Astrocyte of the spinal cord (primary cell): ENCODE measurements around the gene MARCOL.

Source experiments
- DNase-seq: peaks from one replicate; pipeline ENCODE4 v3.0.0; 2011; ENCODE audit warnings: low read depth, low spot score
- H3K4me3 ChIP-seq: 2 replicates; pipeline ENCODE4 v1.5.1; 2011; ENCODE audit warnings: low read depth, mild to moderate bottlenecking, low read length, moderate library complexity
- in situ Hi-C: cut with HindIII; loops from 2 replicates; pipeline ENCODE4 v1.10.0; 2017; ENCODE audit warnings: low sequenced_read_pairs
- TF ChIP-seq, protein P1 (sequence below): IDR thresholded peaks from 2 replicates; pipeline ENCODE4 v1.5.1; 2012; ENCODE audit warnings: low read depth, mild to moderate bottlenecking, low read length, inconsistent platforms

MARCOL gene

GRCh38 chr5:148205865-148206264, 32.5 kb upstream of the MARCOL start:
- TF ChIP-seq, protein P1, sequence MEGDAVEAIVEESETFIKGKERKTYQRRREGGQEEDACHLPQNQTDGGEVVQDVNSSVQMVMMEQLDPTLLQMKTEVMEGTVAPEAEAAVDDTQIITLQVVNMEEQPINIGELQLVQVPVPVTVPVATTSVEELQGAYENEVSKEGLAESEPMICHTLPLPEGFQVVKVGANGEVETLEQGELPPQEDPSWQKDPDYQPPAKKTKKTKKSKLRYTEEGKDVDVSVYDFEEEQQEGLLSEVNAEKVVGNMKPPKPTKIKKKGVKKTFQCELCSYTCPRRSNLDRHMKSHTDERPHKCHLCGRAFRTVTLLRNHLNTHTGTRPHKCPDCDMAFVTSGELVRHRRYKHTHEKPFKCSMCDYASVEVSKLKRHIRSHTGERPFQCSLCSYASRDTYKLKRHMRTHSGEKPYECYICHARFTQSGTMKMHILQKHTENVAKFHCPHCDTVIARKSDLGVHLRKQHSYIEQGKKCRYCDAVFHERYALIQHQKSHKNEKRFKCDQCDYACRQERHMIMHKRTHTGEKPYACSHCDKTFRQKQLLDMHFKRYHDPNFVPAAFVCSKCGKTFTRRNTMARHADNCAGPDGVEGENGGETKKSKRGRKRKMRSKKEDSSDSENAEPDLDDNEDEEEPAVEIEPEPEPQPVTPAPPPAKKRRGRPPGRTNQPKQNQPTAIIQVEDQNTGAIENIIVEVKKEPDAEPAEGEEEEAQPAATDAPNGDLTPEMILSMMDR, result no peak
- H3K4me3 ChIP-seq, result no peak overlapping the region
- DNase-seq, result no peak
- in situ Hi-C loops, result no loop called here

GRCh38 chr5:148206620-148207019, 31.7 kb upstream of the MARCOL start:
- TF ChIP-seq, protein P1, result no peak
- in situ Hi-C loops, result no loop called here

DNA sequence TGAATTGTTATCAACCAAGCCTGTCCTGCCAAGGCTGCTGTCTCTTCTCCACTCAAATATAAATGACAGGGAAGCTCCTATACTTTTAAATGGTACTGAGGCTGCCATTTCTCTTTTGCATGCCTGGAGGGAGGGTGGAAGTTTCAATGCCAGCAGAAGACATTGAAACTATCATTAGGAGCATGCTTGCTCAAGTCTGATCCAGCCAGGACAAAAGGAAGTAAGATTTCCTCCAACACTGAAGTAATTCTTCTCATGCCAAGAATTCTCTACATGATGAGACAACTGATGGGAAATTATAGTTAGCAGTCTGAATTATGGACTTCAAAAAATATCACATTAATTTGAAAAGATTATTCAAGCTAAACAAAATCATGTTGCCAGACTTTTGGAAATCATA, 30.1 kb upstream of the MARCOL start:
- in situ Hi-C loops, result no loop called here
- TF ChIP-seq, protein P1, result no peak
- no peak overlapping the region for H3K4me3 ChIP-seq
- DNase-seq, result no peak

More at GRCh38 chr5:148206620-148207019, 31.7 kb upstream of the MARCOL start:
- H3K4me3 ChIP-seq, result no peak overlapping the region
- DNase-seq, result no peak

- H3K4me3 ChIP-seq, result no peak overlapping the region
- in situ Hi-C loops, result no loop called here
- no peak for DNase-seq
- TF ChIP-seq, protein P1, result no peak
These were observed 29.1 kb upstream of the MARCOL start for GRCh38 chr5:148209151-148209770.

- in situ Hi-C loops, result no loop called here
- TF ChIP-seq, protein P1, result no peak
- H3K4me3 ChIP-seq, result no peak overlapping the region
These were observed 23.6 kb upstream of the MARCOL start for GRCh38 chr5:148214665-148215185.

DNA sequence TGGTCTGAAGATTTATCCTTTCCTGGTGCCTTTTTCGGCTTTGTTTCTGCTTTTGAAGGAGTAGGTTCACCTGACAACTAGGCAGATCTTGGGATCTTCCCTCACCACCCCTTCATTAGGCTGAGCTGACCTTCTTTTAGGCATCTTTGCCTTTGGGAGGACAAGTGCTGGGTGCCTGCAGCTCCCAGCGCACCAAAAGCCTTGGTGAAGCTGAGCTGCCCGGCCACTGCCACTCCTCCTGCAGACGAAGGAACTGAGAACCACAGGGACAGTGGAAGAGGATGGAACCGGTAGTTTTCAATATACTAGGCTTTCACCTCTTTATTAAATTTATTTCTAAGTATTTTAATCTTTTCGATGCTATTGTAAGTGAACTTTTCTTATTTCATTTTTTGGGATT, 16.8 kb upstream of the MARCOL start:
- in situ Hi-C loops, result no loop called here
- TF ChIP-seq, protein P1, result no peak

More at GRCh38 chr5:148214665-148215185, 23.6 kb upstream of the MARCOL start:
- DNase-seq, result no peak

More for the DNA sequence above, 16.8 kb upstream of the MARCOL start:
- no peak for DNase-seq
- H3K4me3 ChIP-seq, result no peak overlapping the region
